Measurements from ENCODE around the gene XPNPEP1.

DNA sequence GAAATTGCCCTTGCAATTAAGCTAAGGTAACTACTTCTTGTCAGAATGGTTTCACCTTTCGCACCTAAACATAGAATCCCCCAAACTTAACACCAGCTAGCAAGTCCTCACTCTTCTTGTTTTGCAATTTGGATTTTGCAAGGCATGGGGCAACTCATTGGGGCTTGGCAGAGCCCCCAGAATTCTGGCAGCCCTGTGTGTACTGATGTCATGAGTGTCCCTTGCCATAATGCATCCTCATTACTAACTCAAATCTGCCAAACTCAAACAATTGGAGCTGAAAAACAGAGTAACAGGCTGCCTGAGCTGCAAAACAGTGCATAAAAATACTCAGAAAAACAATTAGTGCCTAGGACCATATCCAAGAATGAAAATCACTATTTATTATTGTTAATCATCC is 7.9 kb upstream of the XPNPEP1 start:
- TF ChIP-seq, protein P1, sequence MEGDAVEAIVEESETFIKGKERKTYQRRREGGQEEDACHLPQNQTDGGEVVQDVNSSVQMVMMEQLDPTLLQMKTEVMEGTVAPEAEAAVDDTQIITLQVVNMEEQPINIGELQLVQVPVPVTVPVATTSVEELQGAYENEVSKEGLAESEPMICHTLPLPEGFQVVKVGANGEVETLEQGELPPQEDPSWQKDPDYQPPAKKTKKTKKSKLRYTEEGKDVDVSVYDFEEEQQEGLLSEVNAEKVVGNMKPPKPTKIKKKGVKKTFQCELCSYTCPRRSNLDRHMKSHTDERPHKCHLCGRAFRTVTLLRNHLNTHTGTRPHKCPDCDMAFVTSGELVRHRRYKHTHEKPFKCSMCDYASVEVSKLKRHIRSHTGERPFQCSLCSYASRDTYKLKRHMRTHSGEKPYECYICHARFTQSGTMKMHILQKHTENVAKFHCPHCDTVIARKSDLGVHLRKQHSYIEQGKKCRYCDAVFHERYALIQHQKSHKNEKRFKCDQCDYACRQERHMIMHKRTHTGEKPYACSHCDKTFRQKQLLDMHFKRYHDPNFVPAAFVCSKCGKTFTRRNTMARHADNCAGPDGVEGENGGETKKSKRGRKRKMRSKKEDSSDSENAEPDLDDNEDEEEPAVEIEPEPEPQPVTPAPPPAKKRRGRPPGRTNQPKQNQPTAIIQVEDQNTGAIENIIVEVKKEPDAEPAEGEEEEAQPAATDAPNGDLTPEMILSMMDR (IDR thresholded peaks at IDR 0.05): no peak
- TF ChIP-seq POLR2A (IDR thresholded peaks at IDR 0.05): no peak
